HepG2 (cell line): Measurements from ENCODE around the gene WIPF2. TPM values are rescaled to one million over a fixed set of nuclear protein-coding genes. Genes with fewer than 3 reads are reported as not detected.

Source experiments
- ATAC-seq: fragments of 200-7000 bp; cut with Tn5 transposase; 3 replicates; pipeline ENCODE4 v1.9.1; 2020; ENCODE audit warnings: mild to moderate bottlenecking, moderate library complexity
- BruUV-seq: library from RNA; stranded (reverse); fragments of 400-500 nt; replicated peaks from 2 replicates; lab custom pipeline; 2021; lab: Mats Ljungman, UMichigan
- CTCF ChIA-PET: fragments of 300-600 bp; formaldehyde crosslinking; extraction: SDS; loops from one replicate; lab custom pipeline; 2021; ENCODE audit warnings: low total read pairs, inconsistent platforms, low intra/inter-chr PET ratio; lab: Yijun Ruan, JAX
- POLR2A ChIA-PET: fragments of 350-600 bp; sonication (Branson Sonifier 250); formaldehyde crosslinking; loops from one replicate; lab custom pipeline; 2020; ENCODE audit warnings: antibody characterized with exemption, inconsistent platforms; lab: Yijun Ruan, JAX
- DNase-seq: peaks from one replicate; pipeline ENCODE4 v3.0.0-alpha.2; 2015; ENCODE audit warnings: low spot score
- FAIRE-seq: peaks from 3 replicates; lab custom pipeline; 2011; peaks lifted over from hg19 to GRCh38; lab: Jason Lieb, UNC
- H2AFZ ChIP-seq: one replicate; pipeline ENCODE4 v1.6.1; 2011; ENCODE audit warnings: low read length, inconsistent platforms
- H3K27ac ChIP-seq: fragments of 300-600 bp; 3 replicates; pipeline ENCODE4 v1.8.0; 2011; ENCODE audit warnings: mixed run types, mild to moderate bottlenecking, mixed read lengths, low read length, inconsistent platforms; ENCODE audit not compliant: insufficient read depth; ENCODE audit errors: extremely low read length
- H3K27me3 ChIP-seq, 2 experiments: fragments of 200-600 bp in 1 of 2; 2 replicates in 1 of 2; 3 replicates in 1 of 2; pipeline versions ENCODE4 v1.6.0 to v1.8.0; 2011; ENCODE audit warnings: low read length in 2 of 2, mild to moderate bottlenecking in 2 of 2, moderate library complexity in 2 of 2, inconsistent platforms in 1 of 2; ENCODE audit not compliant: insufficient read depth in 2 of 2, control insufficient read depth in 1 of 2
- H3K36me3 ChIP-seq, 2 experiments: fragments of 200-600 bp in 1 of 2; replicated peaks in 1 of 2; 2 replicates in 1 of 2; 3 replicates in 1 of 2; pipeline versions ENCODE4 v1.5.1 to v1.8.0; 2011; ENCODE audit warnings: low read length in 2 of 2, inconsistent platforms in 1 of 2; ENCODE audit not compliant: insufficient read depth in 2 of 2, control insufficient read depth in 1 of 2
- H3K4me1 ChIP-seq: 2 replicates; pipeline ENCODE4 v1.5.1; 2012; ENCODE audit warnings: low read length, inconsistent platforms; ENCODE audit not compliant: insufficient read depth
- H3K4me2 ChIP-seq: 2 replicates; pipeline ENCODE4 v1.6.0; 2011; ENCODE audit warnings: low read depth, low read length, inconsistent platforms
- H3K4me3 ChIP-seq, 3 experiments: fragments of 200-600 bp in 1 of 3; sonication (generic), shearing (Covaris generic) in 1 of 3; replicated peaks in 1 of 3; 2 replicates each; pipeline ENCODE4 v1.5.1; 2011 to 2016; ENCODE audit warnings: low read length in 3 of 3, inconsistent platforms in 2 of 3, low read depth in 2 of 3, mild to moderate bottlenecking in 2 of 3, control low read depth in 1 of 3, mixed read lengths in 1 of 3; ENCODE audit not compliant: insufficient read depth in 1 of 3
- H3K79me2 ChIP-seq: one replicate; pipeline ENCODE4 v1.6.1; 2011; ENCODE audit warnings: low read length, inconsistent platforms; ENCODE audit not compliant: insufficient read depth
- H3K9ac ChIP-seq: 2 replicates; pipeline ENCODE4 v1.6.0; 2011; ENCODE audit warnings: mild to moderate bottlenecking, low read depth, low read length, inconsistent platforms; ENCODE audit not compliant: insufficient read depth
- H3K9me3 ChIP-seq: 2 replicates; pipeline ENCODE4 v1.5.1; 2012; ENCODE audit warnings: mild to moderate bottlenecking, low read length
- H4K20me1 ChIP-seq: 2 replicates; pipeline ENCODE4 v1.6.0; 2011; ENCODE audit warnings: inconsistent platforms, mild to moderate bottlenecking, low read length, moderate library complexity; ENCODE audit not compliant: insufficient read depth
- CENPX ChIP-seq: sonication (generic); formaldehyde crosslinking; IDR thresholded peaks from 2 replicates; pipeline ENCODE4 v1.9.0; 2021; ENCODE audit warnings: mild to moderate bottlenecking, missing genetic modification reagents, moderate library complexity
- KDM5B ChIP-seq: sonication (generic); formaldehyde crosslinking; IDR thresholded peaks from 2 replicates; pipeline ENCODE4 v1.4.0; 2020; ENCODE audit warnings: missing genetic modification reagents, mild to moderate bottlenecking, borderline replicate concordance
- PHF21A ChIP-seq: sonication (generic); formaldehyde crosslinking; IDR thresholded peaks from 2 replicates; pipeline ENCODE4 v1.5.0; 2020; ENCODE audit warnings: mild to moderate bottlenecking, missing genetic modification reagents
- SAP130 ChIP-seq: IDR thresholded peaks from 2 replicates; pipeline ENCODE4 v1.6.1; 2016; ENCODE audit warnings: low read depth
- SETDB1 ChIP-seq: sonication (generic); formaldehyde crosslinking; IDR thresholded peaks from 2 replicates; pipeline ENCODE4 v1.5.1; 2020; ENCODE audit warnings: missing genetic modification reagents, mild to moderate bottlenecking, borderline replicate concordance
- SIX1 ChIP-seq: sonication (generic); formaldehyde crosslinking; IDR thresholded peaks from 2 replicates; pipeline ENCODE4 v1.4.0; 2020; ENCODE audit warnings: missing genetic modification reagents, borderline replicate concordance
- SOX6 ChIP-seq, 2 experiments: fragments of 450-650 bp in 1 of 2; sonication (generic) in 1 of 2; formaldehyde crosslinking in 1 of 2; IDR thresholded peaks; 2 replicates each; pipeline versions ENCODE4 v1.4.0 to v1.6.1; 2017 to 2020; ENCODE audit warnings: antibody characterized with exemption in 1 of 2, mild to moderate bottlenecking in 1 of 2, missing genetic modification reagents in 1 of 2
- TBL1XR1 ChIP-seq: fragments of 150-350 bp; IDR thresholded peaks from 2 replicates; pipeline ENCODE4 v1.6.1; 2014; ENCODE audit warnings: borderline replicate concordance, low read length; ENCODE audit not compliant: partially characterized antibody
- TEAD3 ChIP-seq: optimal IDR thresholded peaks from 2 replicates; pipeline ENCODE3; 2016; ENCODE audit warnings: borderline replicate concordance
- ZFP37 ChIP-seq: sonication (generic); formaldehyde crosslinking; IDR thresholded peaks from 2 replicates; pipeline ENCODE4 v1.4.0; 2020; ENCODE audit warnings: missing genetic modification reagents, borderline replicate concordance
- ZNF317 ChIP-seq: sonication (generic); formaldehyde crosslinking; IDR thresholded peaks from 2 replicates; pipeline ENCODE4 v1.5.0; 2020; ENCODE audit warnings: mild to moderate bottlenecking, missing genetic modification reagents
- ZNF337 ChIP-seq: sonication (generic); formaldehyde crosslinking; IDR thresholded peaks from 2 replicates; pipeline ENCODE4 v1.5.1; 2020; ENCODE audit warnings: missing genetic modification reagents, low read depth, mild to moderate bottlenecking, borderline replicate concordance
- ZNF770 ChIP-seq: sonication (generic); formaldehyde crosslinking; IDR thresholded peaks from 2 replicates; pipeline ENCODE4 v1.5.0; 2020; ENCODE audit warnings: mild to moderate bottlenecking, missing genetic modification reagents
- WGBS: methylation state at CpG from one replicate; pipeline ENCODE4 v1.1.6; 2017; ENCODE audit warnings: low lambda C conversion rate; 5-methylcytosine and 5-hydroxymethylcytosine counted together
- in situ Hi-C: cut with HindIII; loops from 2 replicates; pipeline ENCODE4 v1.10.0; 2017; ENCODE audit warnings: low pct_unique_long_range_greater_than_20kb; ENCODE audit not compliant: extremely low pct_ligation_motif_present
- intact Hi-C: fragments of 100-400 bp; cut with micrococcal nuclease; formaldehyde crosslinking; loops from one replicate; pipeline ENCODE4 v1.10.0; 2022; ENCODE audit not compliant: unreplicated experiment
- polyA plus RNA-seq, 8 experiments: library from polyadenylated mRNA; depleted of rRNA in 3 of 8; stranded (reverse) in 7 of 8; unstranded in 1 of 8; fragments of >200 nt; fragmentation: Illumina TruSeq in 4 of 8; extraction: Trizol in 4 of 8; gene quantifications; 2 replicates each; pipeline versions ENCODE4 v1.2.1 to v1.2.3, GENCODE V29; 2011 to 2016; ENCODE audit warnings: low read depth in 4 of 8, missing spikeins in 1 of 8, mixed read lengths in 1 of 8; ENCODE audit not compliant: insufficient read depth in 1 of 8
- total RNA-seq, 5 experiments: library from RNA; depleted of rRNA; stranded (reverse); fragments of >200 nt; fragmentation: Illumina TruSeq; extraction: Trizol; gene quantifications; 2 replicates each; pipeline ENCODE4 v1.2.3, GENCODE V29; 2016; ENCODE audit warnings: low read depth in 1 of 5
- TF ChIP-seq, protein P1 (sequence below): sonication (generic); formaldehyde crosslinking; IDR thresholded peaks from 2 replicates; pipeline ENCODE4 v1.8.0; 2022; ENCODE audit warnings: mild to moderate bottlenecking, missing genetic modification reagents, moderate library complexity

WIPF2 gene
- total and polyA plus RNA-seq, 2 of the 13 experiments (the other 11 are each of a cell fraction or from before 2014, with no cell fraction given) = 7.2 to 10.8 TPM

DNA sequence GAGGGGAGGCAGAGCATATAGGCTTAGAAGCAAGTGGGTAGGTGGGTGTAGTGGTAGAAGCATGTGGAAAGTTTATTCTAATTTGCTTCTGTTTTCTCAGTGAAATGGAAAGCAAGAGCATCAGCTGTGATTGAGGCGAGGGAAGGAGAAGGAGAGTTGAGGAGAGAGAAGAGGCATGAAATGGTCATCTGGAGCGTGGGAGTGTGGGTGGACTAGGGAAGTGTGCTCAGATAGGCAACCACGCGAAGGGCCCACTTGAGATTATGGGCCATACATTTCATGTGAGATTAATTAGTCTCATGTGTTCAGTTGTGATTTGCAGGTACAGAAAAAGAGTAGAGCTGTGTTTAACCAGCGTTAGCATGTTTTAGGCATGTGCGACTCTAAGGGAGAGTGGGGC lies 47.8 kb downstream of the WIPF2 start:
- Histone ChIP-seq H3K4me2 (no peak overlapping the region), H3K4me3 (no peak overlapping the region), H3K79me2 (no peaks in the 10 kb centered on the region), H4K20me1 (no peaks in the 10 kb centered on the region), H3K9me3 (no peaks in the 10 kb centered on the region), H3K36me3 (peaks cover 28 to 56% of the 10 kb centered on the region in 2 experiments), H3K9ac (no peak overlapping the region), H3K4me1 (peaks cover 15% of the 10 kb centered on the region), H2AFZ (no peak overlapping the region), H3K27me3 (no peaks in the 10 kb centered on the region), H3K27ac (no peak overlapping the region)
- TF ChIP-seq SETDB1 (CRISPR knock-in tag) = no peak
- no peak for TF ChIP-seq ZNF337 (CRISPR knock-in tag)
- no peak for TF ChIP-seq CENPX (CRISPR knock-in tag)
- no peak for TF ChIP-seq SIX1 (CRISPR knock-in tag)
- no peak for TF ChIP-seq ZNF770 (CRISPR knock-in tag)
- no TSS peak for BruUV-seq
- WGBS = 97% methylated on average over 6 of the region's 6 CpGs
- FAIRE-seq (no peak), DNase-seq (no peak), ATAC-seq (no peak)
- in situ Hi-C loops (no loop called here), intact Hi-C loops (no loop called here)
- ChIA-PET POLR2A (interaction anchor here (0.6 to 0.8 kb wide), 2 partner anchors 20 to 77 kb away, joined by 3 read pairs; no protein-coding TSS in a partner anchor), CTCF (no interaction called here)

DNA sequence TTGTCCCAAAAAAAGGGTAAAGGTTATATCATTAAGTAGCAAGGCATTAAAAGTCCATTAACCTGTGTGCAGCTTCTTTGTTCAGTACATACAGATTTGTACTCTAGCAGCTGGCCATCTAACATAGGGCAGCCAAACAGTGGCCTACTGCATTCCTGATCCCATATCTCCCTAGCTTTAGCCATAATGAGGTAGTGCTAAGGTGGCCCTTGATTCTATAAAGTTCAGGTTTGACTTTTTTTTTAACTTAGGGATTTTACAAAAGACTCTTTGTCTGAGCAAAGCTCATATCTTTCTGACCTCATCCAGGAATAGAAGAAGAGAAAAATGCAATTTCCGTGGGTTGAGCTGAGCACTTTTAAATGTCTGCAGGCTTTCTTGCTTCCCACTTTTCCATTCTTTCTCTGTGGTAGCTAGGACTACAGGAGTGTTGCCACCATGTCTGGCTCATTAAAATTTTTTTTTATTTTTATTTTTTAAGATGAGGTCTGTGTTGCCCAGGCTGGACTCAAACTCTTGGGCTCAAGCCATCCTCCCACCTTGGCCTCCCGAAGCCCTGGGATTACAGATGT lies 49.1 kb downstream of the WIPF2 start:
- peaks cover 15% of the 10 kb centered on the region for H3K4me1 ChIP-seq
- H3K9me3 ChIP-seq = no peaks in the 10 kb centered on the region
- no peaks in the 10 kb centered on the region for H3K27me3 ChIP-seq
- H4K20me1 ChIP-seq = no peaks in the 10 kb centered on the region
- DNase-seq = peak; percentile 75
- H3K9ac ChIP-seq = no peak overlapping the region
- ChIA-PET POLR2A (no interaction called here), CTCF (no interaction called here)
- 69% methylated on average over 2 of the region's 2 CpGs for whole genome bisulfite sequencing
- no peak overlapping the region for H3K4me2 ChIP-seq
- H3K27ac ChIP-seq = peak overlapping the region; percentile 49
- H3K79me2 ChIP-seq = no peaks in the 10 kb centered on the region
- intact Hi-C loops = no loop called here
- peaks cover 17 to 45% of the 10 kb centered on the region in 2 experiments for H3K36me3 ChIP-seq
- peak; percentile 71 for FAIRE-seq
- H2AFZ ChIP-seq = no peak overlapping the region
- in situ Hi-C loops = no loop called here
- no TSS peak for BruUV-seq
- ATAC-seq = peak; percentile 88
- no peak overlapping the region for H3K4me3 ChIP-seq
- TF ChIP-seq ZNF317 (CRISPR knock-in tag) (peak; percentile 92), SOX6 (IDR thresholded peaks at IDR 0.05) (no peak), SOX6 (CRISPR knock-in tag; IDR thresholded peaks at IDR 0.05) (peak; percentile 19; the same call in 1 of the 2 replicates), TEAD3 (CRISPR knock-in tag) (peak; percentile 58), SAP130 (CRISPR knock-in tag) (peak; percentile 22; the same call in 1 of the 2 replicates), PHF21A (CRISPR knock-in tag) (0 out of 2 replicates have a peak, but pooled peaks have one; percentile 22), ZFP37 (CRISPR knock-in tag) (no peak), TBL1XR1 (no peak), KDM5B (CRISPR knock-in tag) (no peak)
- TF ChIP-seq, protein P1, sequence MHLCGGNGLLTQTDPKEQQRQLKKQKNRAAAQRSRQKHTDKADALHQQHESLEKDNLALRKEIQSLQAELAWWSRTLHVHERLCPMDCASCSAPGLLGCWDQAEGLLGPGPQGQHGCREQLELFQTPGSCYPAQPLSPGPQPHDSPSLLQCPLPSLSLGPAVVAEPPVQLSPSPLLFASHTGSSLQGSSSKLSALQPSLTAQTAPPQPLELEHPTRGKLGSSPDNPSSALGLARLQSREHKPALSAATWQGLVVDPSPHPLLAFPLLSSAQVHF (CRISPR knock-in tag) = no peak
